HL-60 (cell line): ENCODE data around the gene PIK3R5.

Experiments used
- POLR2AphosphoS5 ChIP-seq: IDR thresholded peaks from 2 replicates; pipeline ENCODE4 v1.6.1; 2012; ENCODE audit warnings: low read depth
- SPI1 ChIP-seq: IDR thresholded peaks from 2 replicates; pipeline ENCODE4 v1.6.1; 2012; ENCODE audit warnings: low read depth, mild to moderate bottlenecking, borderline replicate concordance
- TF ChIP-seq, protein P1 (sequence below): IDR thresholded peaks from one replicate; pipeline ENCODE4 v1.5.1; 2011; ENCODE audit warnings: low read length, control low read depth, inconsistent platforms; ENCODE audit not compliant: insufficient read depth

DNA sequence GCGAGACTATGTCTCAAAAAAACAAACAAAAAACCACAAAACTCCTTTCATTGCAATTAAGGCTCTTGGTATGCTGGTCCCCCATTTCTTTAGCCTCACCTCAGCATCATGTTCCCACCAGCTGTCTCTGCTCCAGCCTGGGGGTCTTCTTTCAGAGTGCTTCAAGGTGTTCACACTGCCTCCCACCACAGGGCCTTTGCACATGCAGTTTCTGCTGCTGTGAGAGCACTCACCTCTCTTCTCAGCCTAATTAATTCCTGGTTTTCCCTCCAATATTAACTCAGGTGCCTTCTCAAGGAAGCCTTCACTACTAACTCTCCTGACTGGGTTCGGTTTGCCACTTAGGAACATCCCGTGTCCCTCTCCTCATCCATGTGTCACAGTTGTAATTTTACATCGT, 82.2 kb downstream of the PIK3R5 start:
- TF ChIP-seq POLR2AphosphoS5 = no peak
- TF ChIP-seq, protein P1, sequence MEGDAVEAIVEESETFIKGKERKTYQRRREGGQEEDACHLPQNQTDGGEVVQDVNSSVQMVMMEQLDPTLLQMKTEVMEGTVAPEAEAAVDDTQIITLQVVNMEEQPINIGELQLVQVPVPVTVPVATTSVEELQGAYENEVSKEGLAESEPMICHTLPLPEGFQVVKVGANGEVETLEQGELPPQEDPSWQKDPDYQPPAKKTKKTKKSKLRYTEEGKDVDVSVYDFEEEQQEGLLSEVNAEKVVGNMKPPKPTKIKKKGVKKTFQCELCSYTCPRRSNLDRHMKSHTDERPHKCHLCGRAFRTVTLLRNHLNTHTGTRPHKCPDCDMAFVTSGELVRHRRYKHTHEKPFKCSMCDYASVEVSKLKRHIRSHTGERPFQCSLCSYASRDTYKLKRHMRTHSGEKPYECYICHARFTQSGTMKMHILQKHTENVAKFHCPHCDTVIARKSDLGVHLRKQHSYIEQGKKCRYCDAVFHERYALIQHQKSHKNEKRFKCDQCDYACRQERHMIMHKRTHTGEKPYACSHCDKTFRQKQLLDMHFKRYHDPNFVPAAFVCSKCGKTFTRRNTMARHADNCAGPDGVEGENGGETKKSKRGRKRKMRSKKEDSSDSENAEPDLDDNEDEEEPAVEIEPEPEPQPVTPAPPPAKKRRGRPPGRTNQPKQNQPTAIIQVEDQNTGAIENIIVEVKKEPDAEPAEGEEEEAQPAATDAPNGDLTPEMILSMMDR = no peak
- no peak for TF ChIP-seq SPI1
